Activated naive CD8-positive, alpha-beta T cell (primary cell): ENCODE measurements around the gene CARM1.
A peak's percentile ranks its signal among the peaks of the same experiment; 100 is the strongest.
"Not testable (repeated sequence)": the region's sequence is repeated elsewhere in the genome, so short reads cannot be mapped to it uniquely, and the experiment has no call there.

Experiments used
- H3K27ac Mint-ChIP-seq: one replicate; pipeline ENCODE4 v1.8.0; 2021; ENCODE audit warnings: mixed read lengths
- H3K27me3 Mint-ChIP-seq: one replicate; pipeline ENCODE4 v1.8.0; 2021; ENCODE audit warnings: mixed read lengths
- H3K36me3 Mint-ChIP-seq: one replicate; pipeline ENCODE4 v1.8.0; 2021; ENCODE audit warnings: mixed read lengths
- H3K4me1 Mint-ChIP-seq: one replicate; pipeline ENCODE4 v1.8.0; 2021; ENCODE audit warnings: low read depth, mixed read lengths
- H3K4me3 Mint-ChIP-seq: one replicate; pipeline ENCODE4 v1.8.0; 2021; ENCODE audit warnings: mild to moderate bottlenecking, mixed read lengths
- H3K9me3 Mint-ChIP-seq: one replicate; pipeline ENCODE4 v1.8.0; 2021; ENCODE audit warnings: low read depth, mixed read lengths

CARM1 gene

DNA sequence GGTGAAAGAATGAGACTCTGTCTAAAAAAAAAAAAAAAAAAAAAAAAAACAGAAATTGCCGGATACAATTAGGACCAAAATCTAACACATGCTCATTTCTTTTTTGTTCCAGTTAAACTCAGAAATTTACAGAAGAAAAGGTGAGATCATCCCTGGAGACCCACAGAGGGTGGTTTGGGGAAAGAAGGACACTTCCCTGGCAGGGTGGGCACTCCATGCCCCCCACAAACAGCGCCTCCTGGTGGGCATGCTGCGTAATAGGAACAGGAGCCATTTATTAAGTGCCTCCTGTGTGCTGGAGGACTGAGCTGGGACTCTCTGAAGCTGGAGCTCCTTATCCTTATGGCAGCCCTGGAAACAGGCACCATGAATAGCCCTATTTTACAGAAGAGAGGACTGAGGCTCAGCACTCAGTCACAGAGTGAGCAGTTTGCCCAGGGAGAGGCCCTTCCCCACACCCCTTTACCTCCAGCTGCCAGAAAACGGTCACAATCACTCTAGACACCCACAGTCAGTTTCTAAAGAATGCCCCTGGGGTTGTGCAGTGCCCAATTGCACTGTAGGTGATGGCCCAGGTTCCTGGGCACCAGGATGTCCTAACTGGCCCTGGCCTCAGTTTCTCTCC, 13.0 kb upstream of the CARM1 start:
- Mint-ChIP-seq H3K9me3 (no peaks in the 10 kb centered on the region), H3K4me3 (no peak overlapping the region), H3K27ac (no peak overlapping the region), H3K4me1 (no peaks in the 10 kb centered on the region), H3K27me3 (no peaks in the 10 kb centered on the region), H3K36me3 (no peaks in the 10 kb centered on the region)

DNA sequence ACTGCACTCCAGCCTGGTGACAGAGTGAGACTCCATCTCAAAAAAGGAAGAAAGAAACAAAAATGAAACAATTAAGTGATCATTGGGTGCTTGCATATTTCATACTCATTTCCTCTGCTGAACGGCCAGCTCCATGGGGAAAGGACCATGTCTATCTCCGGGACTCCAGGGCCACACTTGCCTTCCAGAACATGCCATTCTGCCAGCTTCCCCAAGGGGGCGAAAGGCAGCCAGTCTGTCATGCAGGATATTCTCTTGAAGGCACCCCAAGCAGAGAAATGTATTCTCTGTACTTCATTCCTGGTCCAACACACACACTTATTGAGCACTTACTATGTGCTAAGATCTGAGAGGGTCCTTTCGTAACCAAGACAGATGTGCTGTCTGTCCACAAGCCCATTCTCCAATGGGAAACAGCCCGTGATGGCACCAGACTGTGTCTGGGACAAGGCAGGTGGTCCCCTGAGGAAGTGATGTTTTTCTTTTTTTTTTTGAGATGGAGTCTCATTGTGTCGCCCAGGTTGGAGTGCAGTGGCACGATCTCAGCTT, 10.2 kb upstream of the CARM1 start:
- Mint-ChIP-seq H3K27me3 (no peaks in the 10 kb centered on the region), H3K4me1 (peaks cover 9% of the 10 kb centered on the region), H3K9me3 (no peaks in the 10 kb centered on the region), H3K4me3 (no peak overlapping the region), H3K27ac (no peak overlapping the region), H3K36me3 (no peaks in the 10 kb centered on the region)

DNA sequence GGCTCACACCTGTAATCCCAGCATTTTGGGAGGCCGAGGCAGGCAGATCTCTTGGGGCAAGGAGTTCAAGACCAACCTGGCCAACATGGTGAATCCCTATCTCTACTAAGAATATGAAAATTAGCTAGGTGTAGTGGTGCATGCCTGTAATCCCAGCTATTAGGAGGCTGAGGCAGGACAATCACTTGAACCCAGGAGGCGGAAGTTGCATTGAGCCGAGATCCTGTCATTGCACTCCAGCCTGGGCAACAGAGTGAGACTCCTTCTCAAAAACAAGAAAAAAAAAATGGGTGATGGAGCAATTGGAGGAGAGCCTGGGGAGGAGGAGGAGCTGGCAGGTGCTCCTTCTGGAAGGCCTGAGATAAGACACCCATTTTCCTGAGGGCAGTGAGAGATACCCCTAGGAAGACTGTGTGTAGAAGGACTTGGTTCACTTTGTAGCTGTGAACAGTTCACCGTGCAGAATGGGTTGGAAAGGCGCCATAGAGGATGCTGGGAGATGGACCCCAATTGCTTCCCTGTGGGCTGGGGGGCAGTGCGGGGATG, 8.7 kb upstream of the CARM1 start:
- H3K27ac Mint-ChIP-seq: no peak overlapping the region
- no peaks in the 10 kb centered on the region for H3K36me3 Mint-ChIP-seq
- peaks cover 9% of the 10 kb centered on the region for H3K4me1 Mint-ChIP-seq
- no peaks in the 10 kb centered on the region for H3K9me3 Mint-ChIP-seq
- H3K27me3 Mint-ChIP-seq: no peaks in the 10 kb centered on the region
- H3K4me3 Mint-ChIP-seq: no peak overlapping the region

DNA sequence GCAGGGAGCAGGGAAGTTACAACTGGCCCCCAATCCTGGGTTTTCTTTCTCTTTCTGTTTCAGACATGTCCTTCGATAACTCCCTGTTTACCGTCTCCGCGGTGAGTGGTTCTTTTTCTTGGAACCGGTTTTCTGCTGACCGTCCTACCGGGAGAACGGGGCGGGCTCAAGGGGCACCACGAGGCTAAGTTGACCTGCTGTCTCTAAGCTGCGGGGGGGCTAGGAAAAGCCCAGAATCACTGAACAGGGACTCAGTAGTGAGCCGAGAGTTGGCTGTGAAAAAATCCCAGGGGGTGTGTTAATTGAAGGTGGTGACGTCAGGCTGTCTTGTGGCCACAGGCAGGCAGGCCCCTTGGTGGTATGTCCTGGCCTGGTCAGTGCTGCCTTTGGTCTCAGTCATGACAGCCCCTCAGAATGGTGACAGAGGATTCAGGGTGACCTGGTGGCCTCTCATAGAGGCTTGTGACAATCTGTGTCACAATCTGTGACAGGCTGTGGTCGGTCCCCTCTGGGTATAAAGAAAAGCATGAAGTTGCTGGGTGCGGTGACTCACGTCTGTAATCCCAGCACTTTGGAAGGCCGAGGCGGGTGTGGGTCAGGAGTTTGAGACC, 8.1 kb upstream of the CARM1 start:
- H3K4me1 Mint-ChIP-seq: peaks cover 14% of the 10 kb centered on the region
- no peaks in the 10 kb centered on the region for H3K27me3 Mint-ChIP-seq
- no peaks in the 10 kb centered on the region for H3K9me3 Mint-ChIP-seq
- no peak overlapping the region for H3K4me3 Mint-ChIP-seq
- no peak overlapping the region for H3K27ac Mint-ChIP-seq
- no peaks in the 10 kb centered on the region for H3K36me3 Mint-ChIP-seq

DNA sequence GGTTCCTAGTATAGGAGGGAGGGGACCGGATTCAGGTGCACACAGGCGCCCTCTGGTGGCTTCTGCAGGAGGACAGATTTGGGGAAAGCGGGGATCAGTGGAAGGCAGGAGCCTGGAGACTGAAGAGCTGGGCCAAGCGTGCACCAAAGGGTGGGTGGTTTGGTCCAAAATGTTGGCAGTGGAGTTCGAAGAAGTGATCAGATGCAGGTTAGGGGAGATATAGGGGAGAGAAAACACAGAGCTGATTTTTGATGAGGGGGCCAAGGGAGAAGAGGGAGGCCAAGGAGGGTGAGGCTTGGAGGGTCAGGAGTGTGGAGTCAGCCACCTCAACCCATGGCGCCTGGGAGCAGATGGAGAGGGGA, 6.8 kb upstream of the CARM1 start:
- Mint-ChIP-seq H3K36me3 (no peaks in the 10 kb centered on the region), H3K4me1 (peaks cover 15% of the 10 kb centered on the region), H3K27ac (no peak overlapping the region), H3K9me3 (no peaks in the 10 kb centered on the region), H3K4me3 (no peak overlapping the region), H3K27me3 (no peaks in the 10 kb centered on the region)

DNA sequence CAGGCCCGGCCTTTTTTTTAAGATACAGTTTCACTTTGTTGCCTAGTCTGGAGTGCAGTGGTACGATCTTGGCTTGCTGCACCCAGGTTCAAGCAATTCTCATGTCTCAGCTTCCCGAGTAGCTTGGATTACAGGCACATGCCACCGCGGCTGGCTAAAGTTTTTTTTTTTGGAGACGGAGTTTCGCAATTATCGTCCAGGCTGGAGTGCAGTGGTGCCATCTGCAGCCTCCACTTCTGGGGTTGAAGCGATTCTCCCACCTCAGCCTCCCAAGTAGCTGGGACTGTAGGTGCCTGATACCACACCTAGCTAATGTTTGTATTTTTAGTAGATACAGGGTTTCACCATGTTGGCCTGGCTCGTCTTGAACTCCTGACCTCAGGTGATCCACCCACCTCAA, 4.9 kb upstream of the CARM1 start:
- Mint-ChIP-seq H3K4me3 (no peak overlapping the region), H3K27me3 (no peaks in the 10 kb centered on the region), H3K4me1 (peaks cover 19% of the 10 kb centered on the region), H3K9me3 (no peaks in the 10 kb centered on the region), H3K27ac (no peak overlapping the region), H3K36me3 (no peaks in the 10 kb centered on the region)

DNA sequence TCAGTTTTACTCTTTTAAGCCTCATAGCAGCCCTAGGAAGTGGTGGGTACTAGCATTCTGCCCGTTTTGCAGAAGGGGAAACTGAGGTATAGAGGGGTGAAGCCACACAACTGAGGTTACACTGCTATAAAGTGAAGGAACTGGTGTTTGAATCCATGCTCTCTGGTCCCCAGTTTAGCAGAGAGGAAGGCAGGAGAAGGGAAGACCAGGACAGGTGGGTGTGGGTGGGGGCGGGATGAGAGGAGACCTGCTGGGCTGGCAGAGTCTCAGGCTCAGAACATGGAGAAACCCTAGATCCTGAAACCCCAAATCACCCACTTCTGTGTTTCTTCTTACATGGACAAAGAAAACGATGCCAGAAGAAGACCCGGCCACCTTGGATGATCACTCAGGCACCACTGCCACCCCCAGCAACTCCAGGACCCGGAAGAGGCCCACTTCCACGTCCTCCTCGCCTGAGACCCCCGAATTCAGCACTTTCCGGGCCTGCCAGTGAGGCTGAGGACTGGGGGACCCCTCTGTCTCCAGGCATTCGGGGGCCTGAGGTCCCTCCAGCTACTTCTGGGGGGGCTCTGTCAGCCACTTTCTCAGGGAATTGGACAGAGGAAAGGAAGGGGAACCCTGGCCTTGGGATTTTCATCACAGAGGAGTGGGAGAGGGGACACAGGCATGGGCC, 2.3 kb upstream of the CARM1 start:
- Mint-ChIP-seq H3K36me3 (no peaks in the 10 kb centered on the region), H3K27ac (peak overlapping the region; percentile 22), H3K4me1 (peaks cover 28% of the 10 kb centered on the region), H3K4me3 (peak overlapping the region; percentile 54), H3K9me3 (no peaks in the 10 kb centered on the region), H3K27me3 (no peaks in the 10 kb centered on the region)

DNA sequence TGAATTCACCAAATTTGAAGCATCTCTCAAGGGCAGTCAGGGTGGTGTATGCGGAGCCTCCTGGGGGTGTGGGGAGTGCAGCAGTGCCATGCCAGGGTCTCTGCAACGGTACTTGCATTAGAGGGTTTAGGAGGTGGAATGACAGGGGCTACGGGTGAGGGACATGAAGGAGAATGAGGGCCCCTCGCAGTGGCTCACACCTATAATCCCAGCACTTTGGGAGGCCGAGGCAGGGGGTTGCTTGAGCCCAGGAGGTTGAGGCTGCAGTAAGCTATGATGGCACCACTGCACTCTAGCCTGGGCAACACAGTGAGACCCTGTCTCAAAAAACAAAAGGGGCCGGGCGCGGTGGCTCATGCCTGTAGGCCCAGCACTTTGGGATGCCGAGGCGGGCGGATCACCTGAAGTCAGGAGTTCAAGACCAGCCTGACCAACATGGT, 1.5 kb upstream of the CARM1 start:
- Mint-ChIP-seq H3K27ac (peak overlapping the region; percentile 77), H3K4me3 (peak overlapping the region; percentile 80), H3K4me1 (peaks cover 21% of the 10 kb centered on the region)
- H3K36me3 Mint-ChIP-seq, H3K27me3 Mint-ChIP-seq, H3K9me3 Mint-ChIP-seq: not testable (repeated sequence)

DNA sequence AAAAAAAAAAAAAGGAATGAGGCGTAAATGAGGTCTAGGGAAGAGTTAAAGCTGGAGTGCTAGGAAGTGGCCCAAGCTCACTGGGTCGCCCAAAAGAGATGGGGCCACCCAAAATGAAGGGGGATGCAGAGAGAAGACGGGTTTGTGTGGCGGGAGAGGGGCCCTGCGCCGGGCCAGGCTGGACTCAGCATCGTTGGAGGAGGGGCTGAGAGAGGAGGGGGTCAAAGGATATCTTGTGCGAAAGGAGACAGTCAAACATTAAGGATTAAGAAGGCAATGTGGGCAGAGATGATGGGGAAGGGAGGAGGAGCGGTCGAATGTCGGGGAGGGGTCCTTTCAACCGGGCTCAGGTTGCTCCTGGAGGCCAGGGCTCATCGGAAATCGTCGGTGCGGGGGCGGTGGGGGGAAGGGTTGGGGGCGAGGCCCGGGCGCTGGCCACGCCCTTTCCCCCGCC, 825 bp upstream of the CARM1 start:
- no peaks in the 10 kb centered on the region for H3K36me3 Mint-ChIP-seq
- H3K27me3 Mint-ChIP-seq: no peaks in the 10 kb centered on the region
- H3K9me3 Mint-ChIP-seq: no peaks in the 10 kb centered on the region
- peak overlapping the region; percentile 77 for H3K27ac Mint-ChIP-seq
- peaks cover 21% of the 10 kb centered on the region for H3K4me1 Mint-ChIP-seq
- H3K4me3 Mint-ChIP-seq: peak overlapping the region; percentile 80

DNA sequence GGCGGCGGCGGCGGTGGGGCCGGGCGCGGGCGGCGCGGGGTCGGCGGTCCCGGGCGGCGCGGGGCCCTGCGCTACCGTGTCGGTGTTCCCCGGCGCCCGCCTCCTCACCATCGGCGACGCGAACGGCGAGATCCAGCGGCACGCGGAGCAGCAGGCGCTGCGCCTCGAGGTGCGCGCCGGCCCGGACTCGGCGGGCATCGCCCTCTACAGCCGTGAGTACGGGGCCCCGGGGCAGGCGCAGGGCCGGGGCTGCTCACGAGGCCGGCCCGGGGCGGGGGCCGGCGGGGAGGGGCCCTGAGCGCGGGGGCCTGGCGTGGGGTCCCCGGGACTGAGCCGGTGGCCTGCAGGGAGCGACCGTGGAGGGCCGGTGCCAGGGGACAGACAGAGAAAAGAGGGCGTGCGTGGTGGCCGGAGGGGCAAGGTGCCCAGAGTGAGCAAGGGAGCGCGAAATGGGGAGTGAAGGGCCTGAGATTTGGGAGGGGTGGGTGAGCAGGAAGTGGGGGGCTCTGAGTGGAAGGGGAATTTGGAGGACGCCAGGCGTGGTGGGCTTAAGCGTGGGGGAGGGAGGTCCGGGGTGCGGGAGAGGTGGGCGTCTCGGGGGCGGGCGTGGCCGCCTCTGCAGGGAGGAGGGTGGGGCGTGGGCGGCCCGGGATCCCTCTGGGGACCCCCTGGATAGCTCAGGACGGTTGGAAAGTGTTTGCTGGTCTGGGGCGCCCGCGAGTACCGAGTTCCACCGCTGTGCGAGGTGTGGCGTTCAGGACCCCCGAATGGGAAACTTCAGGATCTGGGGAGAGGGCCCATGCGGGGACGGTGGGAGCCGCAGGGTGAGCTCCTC, 575 bp downstream of the CARM1 start:
- H3K4me1 Mint-ChIP-seq: peaks cover 23% of the 10 kb centered on the region
- H3K9me3 Mint-ChIP-seq: no peaks in the 10 kb centered on the region
- no peaks in the 10 kb centered on the region for H3K36me3 Mint-ChIP-seq
- no peaks in the 10 kb centered on the region for H3K27me3 Mint-ChIP-seq
- peak overlapping the region; percentile 77 for H3K27ac Mint-ChIP-seq
- H3K4me3 Mint-ChIP-seq: peak overlapping the region; percentile 88

DNA sequence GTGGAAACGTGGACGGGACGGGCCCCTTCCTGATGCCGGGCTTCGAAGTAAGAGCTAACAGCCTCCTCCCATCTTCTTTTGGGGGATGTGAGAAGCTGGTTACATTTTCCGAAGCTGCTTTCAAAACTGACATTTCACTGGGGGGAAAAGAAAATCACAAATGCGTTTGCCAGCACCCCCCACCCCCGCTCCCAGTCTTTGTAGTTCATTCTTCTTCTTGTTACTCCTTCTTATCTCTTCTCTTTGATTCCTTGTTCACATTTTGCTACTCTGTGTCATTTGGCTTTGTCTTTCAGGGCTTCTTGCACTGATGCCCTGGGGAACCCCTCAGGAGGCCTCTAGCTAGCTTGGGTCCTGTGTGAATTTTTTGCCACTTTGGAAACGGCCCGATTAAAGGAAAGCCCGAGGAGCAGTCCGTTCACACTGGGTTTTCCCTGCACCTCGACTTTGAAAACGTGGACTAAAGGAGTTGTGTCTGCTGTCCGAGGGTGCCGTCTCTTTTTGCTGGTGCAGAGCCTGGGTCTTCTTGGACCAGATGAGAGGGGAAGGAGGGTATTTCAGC, 1.3 kb downstream of the CARM1 start:
- Mint-ChIP-seq H3K4me1 (peaks cover 25% of the 10 kb centered on the region), H3K4me3 (peak overlapping the region; percentile 88), H3K36me3 (no peaks in the 10 kb centered on the region), H3K27me3 (no peaks in the 10 kb centered on the region), H3K9me3 (no peaks in the 10 kb centered on the region), H3K27ac (peak overlapping the region; percentile 77)

DNA sequence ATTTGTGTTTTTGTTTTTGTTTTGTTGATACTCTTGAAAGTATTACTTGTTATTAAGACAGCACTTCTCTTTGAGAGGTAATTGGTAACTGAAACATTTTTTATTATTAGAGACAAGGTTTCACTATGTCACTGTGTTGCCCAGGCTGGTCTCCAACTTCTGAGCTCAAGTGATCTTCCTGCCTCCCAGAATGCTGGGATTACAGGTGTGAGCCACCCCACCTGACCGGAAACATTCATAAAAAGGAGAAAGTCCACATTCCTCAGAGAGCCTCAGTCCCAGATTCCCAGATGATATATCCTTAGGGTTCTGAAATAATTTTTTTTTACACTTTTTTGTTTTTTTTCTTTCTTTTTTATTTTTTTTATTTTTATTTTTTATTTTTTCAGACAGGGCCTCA, 2.7 kb downstream of the CARM1 start:
- no peaks in the 10 kb centered on the region for H3K27me3 Mint-ChIP-seq
- peak overlapping the region; percentile 59 for H3K4me3 Mint-ChIP-seq
- H3K9me3 Mint-ChIP-seq: no peaks in the 10 kb centered on the region
- H3K4me1 Mint-ChIP-seq: peaks cover 28% of the 10 kb centered on the region
- H3K36me3 Mint-ChIP-seq: no peaks in the 10 kb centered on the region
- H3K27ac Mint-ChIP-seq: peak overlapping the region; percentile 16

DNA sequence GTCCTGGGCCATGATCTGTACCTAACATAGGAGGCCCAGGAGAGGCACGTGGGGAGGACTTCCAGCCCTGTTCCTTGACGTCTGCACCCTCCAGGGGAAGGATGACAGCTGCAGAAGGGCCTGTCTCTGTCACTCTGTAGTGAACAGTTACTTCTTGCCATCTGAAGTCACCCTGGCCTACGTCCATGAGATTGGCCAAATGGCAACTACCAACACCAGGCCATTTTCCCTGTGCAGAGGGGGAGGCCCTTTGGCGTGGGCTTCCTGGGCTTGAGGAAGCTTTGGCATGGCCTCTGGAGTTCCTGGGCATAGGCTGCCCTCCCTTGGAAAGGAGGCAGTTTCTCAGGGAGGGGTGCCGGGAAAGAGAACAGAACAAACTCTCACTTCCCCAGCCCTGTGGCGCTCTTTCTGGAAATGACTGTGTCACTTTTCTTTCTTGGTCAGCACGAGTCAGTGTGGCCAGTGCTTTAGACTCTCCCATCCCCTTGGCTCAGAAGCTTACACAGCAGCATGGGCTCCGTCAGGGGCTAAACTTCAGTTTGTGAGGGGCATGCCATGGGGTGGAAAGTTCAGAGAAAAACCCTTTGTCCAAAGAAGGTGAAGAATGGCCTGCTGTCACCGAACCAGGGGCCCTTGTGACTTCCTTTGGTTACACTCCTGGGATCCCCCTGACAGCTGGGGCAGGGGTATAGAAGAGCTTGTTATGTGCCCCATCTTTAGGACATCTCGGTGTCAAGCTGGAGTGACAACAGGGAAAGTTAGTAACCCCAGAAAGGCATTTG, 5.3 kb downstream of the CARM1 start:
- no peak overlapping the region for H3K27ac Mint-ChIP-seq
- no peak overlapping the region for H3K4me3 Mint-ChIP-seq
- no peaks in the 10 kb centered on the region for H3K9me3 Mint-ChIP-seq
- peaks cover 2% of the 10 kb centered on the region for H3K36me3 Mint-ChIP-seq
- peaks cover 30% of the 10 kb centered on the region for H3K4me1 Mint-ChIP-seq
- H3K27me3 Mint-ChIP-seq: no peaks in the 10 kb centered on the region

DNA sequence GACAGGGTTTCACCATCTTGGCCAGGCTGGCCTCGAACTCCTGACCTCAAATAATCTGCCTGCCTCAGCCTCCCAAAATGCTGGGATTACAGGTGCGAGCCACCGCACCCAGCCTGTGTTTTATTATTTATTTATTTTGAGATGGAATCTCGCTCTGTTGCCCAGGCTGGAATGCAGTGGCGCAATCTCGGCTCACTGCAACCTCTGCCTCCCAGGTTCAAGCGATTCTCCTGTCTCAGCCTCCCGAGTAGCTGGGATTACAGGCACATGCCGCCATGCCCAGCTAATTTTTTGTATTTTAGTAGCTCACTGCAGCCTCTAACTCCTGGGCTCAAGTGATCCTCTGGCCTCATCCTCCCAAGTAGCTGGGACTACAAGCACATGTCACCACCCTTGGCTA, 6.3 kb downstream of the CARM1 start:
- H3K4me3 Mint-ChIP-seq, H3K27me3 Mint-ChIP-seq, H3K27ac Mint-ChIP-seq, H3K9me3 Mint-ChIP-seq, H3K36me3 Mint-ChIP-seq: not testable (repeated sequence)
- peaks cover 29% of the 10 kb centered on the region for H3K4me1 Mint-ChIP-seq
